Right atrium auricular region (tissue), 2 donors: ENCODE data around the gene CLBA1. TPM values are rescaled to one million over a fixed set of nuclear protein-coding genes. Genes with fewer than 3 reads are reported as not detected.
"Not testable (repeated sequence)": the region's sequence is repeated elsewhere in the genome, so short reads cannot be mapped to it uniquely, and the experiment has no call there.

Experiments used
- DNase-seq: peaks from one replicate; pipeline ENCODE4 v3.0.0-alpha.2; 2019; ENCODE audit warnings: low spot score
- H3K27ac ChIP-seq, 2 donors: fragments of 200-600 bp; sonication (generic); 1 replicate in 1 of 2; 2 replicates in 1 of 2; pipeline ENCODE4 v1.5.1; 2016 to 2019
- H3K27me3 ChIP-seq, 2 donors: fragments of 200-600 bp; sonication (generic); one replicate each; pipeline versions ENCODE4 v1.5.1 to v1.6.0; 2017 to 2019
- H3K36me3 ChIP-seq: fragments of 200-600 bp; sonication (generic); one replicate; pipeline ENCODE4 v1.5.1; 2016
- H3K4me1 ChIP-seq, 2 donors: fragments of 200-600 bp; sonication (generic); one replicate each; pipeline versions ENCODE4 v1.5.1 to v1.6.0; 2017 to 2019
- H3K4me3 ChIP-seq, 2 donors: fragments of 200-600 bp; sonication (generic); 1 replicate in 1 of 2; 2 replicates in 1 of 2; pipeline ENCODE4 v1.5.1; 2017 to 2019; ENCODE audit warnings: mild to moderate bottlenecking in 1 of 2, moderate library complexity in 1 of 2
- H3K9me3 ChIP-seq, 2 donors: fragments of 200-600 bp; sonication (generic); one replicate each; pipeline ENCODE4 v1.5.1; 2019
- CTCF ChIP-seq, 2 donors: fragments of 200-600 bp; sonication (generic); IDR thresholded peaks; one replicate each; pipeline ENCODE4 v1.5.1; 2019; ENCODE audit warnings: antibody characterized with exemption in 2 of 2
- total RNA-seq, 2 donors: library from RNA; depleted of rRNA; stranded (reverse); fragments of >200 nt; gene quantifications; one replicate each; pipeline ENCODE4 v1.1.0, GENCODE V29; 2016

Gene CLBA1
- total RNA-seq, 2 donors from 2014 or later: 2.0 to 2.2 TPM

- Histone ChIP-seq H3K4me1 (peaks cover 0 to 19% of the 10 kb centered on the region in 2 donors), H3K27ac (no peak overlapping the region), H3K36me3 (no peaks in the 10 kb centered on the region), H3K4me3 (no peak overlapping the region), H3K27me3 (no peaks in the 10 kb centered on the region), H3K9me3 (no peaks in the 10 kb centered on the region)
- TF ChIP-seq CTCF (IDR thresholded peaks at IDR 0.05): no peak
- no peak for DNase-seq
Measured at GRCh38 chr14:105026033-105026785, 40.6 kb downstream of the CLBA1 start.

DNA sequence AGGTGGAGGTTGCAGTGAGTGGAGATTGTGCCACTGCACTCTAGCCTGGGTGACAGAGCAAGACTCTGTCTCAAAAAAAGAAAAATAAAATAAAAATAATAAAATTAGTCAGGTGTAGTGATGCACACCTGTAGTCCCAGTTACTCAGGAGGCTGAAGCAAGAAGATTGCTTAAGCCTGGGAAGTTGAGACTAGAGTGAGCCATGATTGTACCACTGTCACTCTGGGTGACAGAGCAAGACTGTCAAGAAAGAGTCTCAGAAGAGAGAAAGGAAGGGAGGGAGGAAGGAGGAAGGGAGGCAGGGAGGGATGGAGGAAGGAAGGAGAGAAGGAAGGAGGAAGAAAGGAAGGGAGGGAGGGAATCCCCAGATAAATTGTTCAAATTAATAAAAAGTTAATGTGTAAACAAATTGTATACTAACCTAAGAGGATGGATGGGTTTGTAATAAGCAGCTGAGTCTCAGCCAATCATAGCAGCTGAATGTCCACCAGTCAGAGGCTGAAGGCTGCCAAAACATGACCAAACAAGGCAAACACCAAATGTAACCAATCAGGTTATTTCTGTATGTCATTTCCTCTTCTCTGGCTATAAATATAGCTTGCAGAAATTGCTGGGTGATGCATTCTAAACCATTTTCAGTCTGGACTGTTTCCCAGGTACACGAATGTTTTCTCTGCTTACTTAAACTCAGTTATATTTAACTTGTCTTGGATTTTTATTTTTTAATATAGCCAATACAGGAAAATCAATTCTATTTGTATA is 41.4 kb downstream of the CLBA1 start:
- H3K4me1 ChIP-seq: peaks cover 0 to 13% of the 10 kb centered on the region in 2 donors
- TF ChIP-seq CTCF (IDR thresholded peaks at IDR 0.05): no peak

DNA sequence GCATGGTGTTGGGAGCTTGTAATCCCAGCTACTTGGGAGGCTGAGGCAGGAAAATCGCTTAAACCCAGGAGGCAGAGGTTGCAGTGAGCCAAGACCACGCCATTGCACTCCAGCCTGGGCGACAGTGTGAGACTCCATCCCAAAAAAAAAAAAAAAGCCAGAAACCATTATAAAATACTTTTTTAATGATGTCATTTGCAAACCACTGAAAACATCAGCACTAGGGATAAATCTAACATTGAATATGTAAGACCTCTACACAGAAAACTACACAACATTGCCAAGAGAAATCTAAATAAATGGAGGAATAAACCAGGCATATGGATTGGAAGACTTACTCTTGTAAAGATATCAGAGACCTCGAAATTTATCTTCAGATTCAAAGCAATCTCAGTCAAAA is 42.1 kb downstream of the CLBA1 start:
- DNase-seq, H3K27ac ChIP-seq, H3K9me3 ChIP-seq, H3K36me3 ChIP-seq, H3K27me3 ChIP-seq, H3K4me3 ChIP-seq: not testable (repeated sequence)
- H3K4me1 ChIP-seq: peaks cover 0 to 11% of the 10 kb centered on the region in 2 donors

More for the DNA sequence above, 41.4 kb downstream of the CLBA1 start:
- H3K27me3 ChIP-seq: no peaks in the 10 kb centered on the region
- H3K36me3 ChIP-seq: no peaks in the 10 kb centered on the region
- no peaks in the 10 kb centered on the region for H3K9me3 ChIP-seq
- H3K4me3 ChIP-seq: no peak overlapping the region
- no peak for DNase-seq
- no peak overlapping the region for H3K27ac ChIP-seq

DNA sequence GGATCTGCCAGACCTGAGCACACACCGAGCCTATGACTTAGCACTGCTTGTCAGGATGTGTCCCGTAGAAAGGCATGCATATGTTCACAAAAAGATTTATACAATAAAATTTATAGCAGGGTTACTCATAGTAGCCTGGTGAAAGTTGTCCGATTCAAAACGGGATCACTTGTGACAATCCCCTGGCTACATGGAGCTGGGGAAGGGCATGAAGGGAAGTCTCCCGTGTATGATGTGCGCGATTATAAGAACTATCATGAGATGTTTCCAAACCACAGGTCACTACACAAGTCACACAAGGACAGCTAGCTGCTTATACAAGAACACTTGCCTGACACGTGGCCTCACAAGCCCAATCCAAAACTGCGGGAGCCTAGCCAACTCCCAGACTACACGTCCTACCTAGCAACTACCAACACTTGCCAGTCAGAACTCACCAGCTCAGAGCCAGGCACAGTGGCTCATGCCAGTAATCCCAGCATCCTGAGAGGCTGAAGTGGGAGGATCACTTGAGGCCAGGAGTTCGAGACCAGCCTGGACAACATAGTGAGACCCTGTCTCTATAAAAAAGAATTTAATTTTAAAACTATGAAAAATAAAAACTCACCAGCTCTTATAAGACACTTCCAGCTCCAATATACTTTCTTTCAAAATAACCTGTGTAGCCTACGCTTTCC is 42.8 kb downstream of the CLBA1 start:
- Histone ChIP-seq H3K27ac (no peak overlapping the region), H3K36me3 (no peaks in the 10 kb centered on the region), H3K27me3 (no peaks in the 10 kb centered on the region), H3K4me1 (peaks cover 0 to 11% of the 10 kb centered on the region in 2 donors), H3K9me3 (peaks cover 0 to 2% of the 10 kb centered on the region in 2 donors), H3K4me3 (no peak overlapping the region)
- TF ChIP-seq CTCF (IDR thresholded peaks at IDR 0.05): no peak
- no peak for DNase-seq

DNA sequence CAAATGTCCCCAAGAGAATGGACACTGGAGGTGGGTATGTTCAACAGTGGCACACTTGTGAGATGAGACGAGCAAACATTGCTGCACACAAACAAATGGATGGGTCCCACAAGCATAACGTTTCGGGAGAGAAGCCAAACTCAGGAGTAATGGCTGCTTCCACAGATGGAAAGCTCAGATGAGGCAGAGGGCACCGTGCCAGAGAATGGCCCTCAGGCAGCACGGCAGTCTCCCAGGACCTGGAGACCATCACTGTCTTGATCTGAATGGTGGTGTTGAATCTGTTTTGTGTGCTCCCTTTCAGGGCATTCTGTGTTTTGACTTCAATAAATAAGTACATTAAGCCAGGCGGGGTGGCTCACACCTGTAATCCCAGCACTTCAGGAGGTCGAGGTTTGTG is 43.8 kb downstream of the CLBA1 start:
- Histone ChIP-seq H3K9me3 (peaks cover 0 to 5% of the 10 kb centered on the region in 2 donors), H3K4me1 (peaks cover 0 to 7% of the 10 kb centered on the region in 2 donors), H3K36me3 (no peaks in the 10 kb centered on the region), H3K27me3 (no peaks in the 10 kb centered on the region), H3K4me3 (no peak overlapping the region), H3K27ac (no peak overlapping the region)
- DNase-seq: no peak
- no peak for TF ChIP-seq CTCF (IDR thresholded peaks at IDR 0.05)

DNA sequence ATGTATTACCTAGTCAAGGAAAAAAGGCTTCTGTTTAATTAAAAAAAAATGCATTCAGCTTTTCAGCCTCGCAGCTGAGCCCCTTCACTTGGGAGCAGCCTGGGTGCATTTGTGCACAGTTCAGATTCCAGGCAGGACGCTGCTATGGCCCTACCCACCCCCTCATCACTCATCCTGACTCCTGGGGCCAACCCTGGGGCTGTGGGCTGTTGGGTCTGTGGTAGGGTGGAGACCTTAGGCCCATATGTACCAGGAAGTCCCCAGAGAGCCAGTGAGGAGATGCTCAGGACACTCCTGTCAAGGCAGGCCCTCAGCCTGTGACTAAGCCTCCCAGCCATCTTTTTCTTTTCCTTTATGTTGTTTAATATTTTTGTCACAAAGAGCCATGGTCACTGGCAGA is 44.6 kb downstream of the CLBA1 start:
- Histone ChIP-seq H3K36me3 (no peaks in the 10 kb centered on the region), H3K4me1 (peaks cover 0 to 2% of the 10 kb centered on the region in 2 donors), H3K4me3 (no peak overlapping the region), H3K9me3 (peaks cover 0 to 5% of the 10 kb centered on the region in 2 donors), H3K27me3 (no peaks in the 10 kb centered on the region), H3K27ac (no peak overlapping the region)
- no peak for TF ChIP-seq CTCF (IDR thresholded peaks at IDR 0.05)
- no peak for DNase-seq
